HG03565 (cell line): ENCODE measurements around the gene PROSER2.
"Not testable (repeated sequence)": the region's sequence is repeated elsewhere in the genome, so short reads cannot be mapped to it uniquely, and the experiment has no call there.

Experiments used
- ATAC-seq: cut with Tn5 transposase; IDR thresholded peaks from one replicate; pipeline ENCODE4 v1.9.1; 2021; ENCODE audit warnings: mild to moderate bottlenecking, moderate library complexity; ENCODE audit not compliant: unreplicated experiment

PROSER2 gene

DNA sequence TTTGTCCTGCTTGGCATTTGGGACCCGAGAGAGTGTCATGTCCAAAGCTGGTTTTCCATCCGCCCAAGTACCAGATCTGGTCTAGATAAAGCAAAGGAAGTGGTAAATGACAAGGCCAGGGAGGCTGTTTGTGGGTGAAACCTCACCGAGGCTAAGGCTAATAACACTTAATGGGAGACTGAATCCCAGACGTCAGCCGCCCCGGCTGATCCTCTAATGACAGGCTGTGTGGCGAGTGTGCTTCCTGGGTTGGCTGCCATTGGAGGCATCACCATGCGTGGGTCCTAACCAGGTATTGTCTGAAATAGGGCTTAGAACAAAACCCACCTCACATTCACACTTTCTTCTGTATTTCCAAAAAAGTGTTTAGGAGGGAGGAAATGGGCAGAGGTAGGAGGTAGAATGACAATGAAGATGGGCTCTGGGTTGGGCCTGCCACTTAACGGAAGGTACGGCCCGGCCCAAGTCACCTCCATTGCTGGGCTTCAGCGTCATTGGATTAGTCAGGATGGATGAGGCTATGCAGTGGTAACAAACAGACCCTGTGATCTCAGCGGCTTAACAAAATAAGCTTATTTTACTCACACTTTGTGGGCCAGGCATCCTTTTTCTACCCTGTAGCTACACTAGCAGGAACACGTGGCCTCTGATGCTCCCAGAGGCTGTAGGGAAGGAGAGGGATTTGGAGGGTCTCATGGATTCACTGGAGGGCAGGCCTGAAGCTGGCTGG lies 59.7 kb downstream of the PROSER2 start:
- no peak for ATAC-seq

DNA sequence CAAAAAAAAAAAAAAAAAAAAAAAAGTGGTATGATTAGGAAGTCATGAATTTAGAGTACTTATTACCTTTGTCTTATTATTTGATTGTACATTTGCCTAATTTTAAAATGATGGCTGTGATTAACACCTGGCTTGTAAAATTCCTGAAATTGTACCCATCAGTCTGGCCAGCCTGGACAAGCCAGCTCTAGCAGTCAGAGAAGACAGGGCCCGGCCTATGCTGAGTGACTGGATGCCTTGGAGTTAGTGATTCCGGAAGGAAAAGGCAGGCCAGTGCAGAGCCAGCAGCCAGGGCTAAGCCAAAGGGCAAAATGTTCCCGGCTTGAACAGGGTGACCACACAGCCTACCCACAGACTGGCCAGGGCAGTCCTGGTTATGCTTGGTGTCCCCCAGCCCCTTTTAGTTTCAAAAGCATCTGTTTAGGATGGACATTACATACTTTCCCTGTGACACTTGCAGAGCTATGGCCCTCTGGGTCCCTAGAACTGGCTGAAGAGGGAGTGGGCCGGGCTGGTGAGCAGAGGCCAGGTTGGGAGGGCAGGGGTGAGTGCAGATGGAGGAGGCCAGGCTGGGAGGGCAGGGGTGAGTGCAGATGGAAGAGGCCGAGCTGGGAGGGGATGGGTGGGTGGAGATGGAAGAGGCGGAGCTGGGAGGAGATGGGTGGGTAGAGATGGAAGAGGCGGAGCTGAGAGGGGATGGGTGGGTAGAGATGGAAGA lies 61.7 kb downstream of the PROSER2 start:
- ATAC-seq, result no peak

DNA sequence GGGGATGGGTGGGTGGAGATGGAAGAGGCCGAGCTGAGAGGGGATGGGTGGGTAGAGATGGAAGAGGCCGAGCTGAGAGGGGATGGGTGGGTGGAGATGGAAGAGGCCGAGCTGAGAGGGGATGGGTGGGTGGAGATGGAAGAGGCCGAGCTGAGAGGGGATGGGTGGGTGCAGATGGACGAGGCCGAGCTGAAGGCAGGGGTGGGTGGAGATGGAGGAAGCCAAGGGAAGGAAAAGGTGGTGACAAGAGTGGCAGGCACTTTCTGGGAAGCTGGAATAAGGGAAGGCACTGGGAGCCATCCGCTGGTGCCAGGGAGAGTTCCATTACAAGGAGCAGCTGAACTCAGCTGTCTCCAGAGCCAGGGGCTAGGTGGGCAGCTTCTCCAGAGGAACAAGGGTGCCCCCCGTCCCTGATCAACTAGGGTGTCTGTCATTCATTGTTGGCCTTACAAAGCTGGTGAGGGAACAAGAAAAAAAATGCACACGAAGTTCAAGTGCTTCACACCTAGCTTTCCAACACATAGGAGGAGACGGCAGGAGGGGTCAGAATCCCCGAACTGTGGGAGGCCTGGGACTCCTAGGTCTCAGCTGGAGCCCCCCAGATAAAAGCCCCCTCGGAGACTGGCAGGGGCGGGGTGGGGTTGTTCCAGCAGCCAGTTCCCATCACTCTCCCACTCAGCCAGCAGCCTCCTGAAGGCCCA lies 62.4 kb downstream of the PROSER2 start:
- no peak for ATAC-seq

DNA sequence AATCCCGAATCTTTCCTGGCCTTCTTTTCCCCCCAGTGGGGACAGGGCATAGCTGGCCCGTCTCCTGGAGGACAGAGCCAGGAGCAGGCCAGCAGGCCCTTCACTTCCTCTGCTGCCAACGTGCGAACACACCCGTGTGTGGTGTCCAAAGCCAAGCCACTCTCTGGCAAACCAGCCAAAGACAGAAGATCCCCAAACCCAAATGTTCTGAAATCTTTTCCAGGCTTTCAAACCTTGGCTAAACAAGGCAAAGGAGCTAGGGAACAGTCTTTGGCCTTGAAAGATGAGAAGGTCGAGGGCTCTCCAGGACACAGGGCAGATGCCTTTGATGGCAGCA lies 63.0 kb downstream of the PROSER2 start:
- no peak for ATAC-seq

DNA sequence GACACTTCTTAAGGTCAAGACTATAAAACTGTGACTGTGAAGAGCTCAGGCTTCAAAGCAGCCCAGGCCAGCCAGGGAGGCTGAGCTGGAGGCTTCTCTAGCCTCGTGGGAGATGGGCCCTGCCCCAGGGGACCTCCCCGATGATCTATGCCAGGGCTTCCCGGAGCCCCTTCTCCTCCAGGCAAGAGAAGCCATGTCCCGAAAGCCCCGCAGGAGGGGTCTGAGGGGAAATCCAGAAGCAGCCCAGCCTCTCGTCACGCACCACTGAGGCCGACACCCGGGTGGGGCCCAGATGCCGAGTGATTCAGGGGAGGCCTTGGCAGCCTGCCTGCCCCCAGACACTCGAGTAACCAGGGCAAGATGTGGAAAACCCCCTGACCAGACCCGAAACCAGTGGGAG lies 63.7 kb downstream of the PROSER2 start:
- ATAC-seq, result no peak

DNA sequence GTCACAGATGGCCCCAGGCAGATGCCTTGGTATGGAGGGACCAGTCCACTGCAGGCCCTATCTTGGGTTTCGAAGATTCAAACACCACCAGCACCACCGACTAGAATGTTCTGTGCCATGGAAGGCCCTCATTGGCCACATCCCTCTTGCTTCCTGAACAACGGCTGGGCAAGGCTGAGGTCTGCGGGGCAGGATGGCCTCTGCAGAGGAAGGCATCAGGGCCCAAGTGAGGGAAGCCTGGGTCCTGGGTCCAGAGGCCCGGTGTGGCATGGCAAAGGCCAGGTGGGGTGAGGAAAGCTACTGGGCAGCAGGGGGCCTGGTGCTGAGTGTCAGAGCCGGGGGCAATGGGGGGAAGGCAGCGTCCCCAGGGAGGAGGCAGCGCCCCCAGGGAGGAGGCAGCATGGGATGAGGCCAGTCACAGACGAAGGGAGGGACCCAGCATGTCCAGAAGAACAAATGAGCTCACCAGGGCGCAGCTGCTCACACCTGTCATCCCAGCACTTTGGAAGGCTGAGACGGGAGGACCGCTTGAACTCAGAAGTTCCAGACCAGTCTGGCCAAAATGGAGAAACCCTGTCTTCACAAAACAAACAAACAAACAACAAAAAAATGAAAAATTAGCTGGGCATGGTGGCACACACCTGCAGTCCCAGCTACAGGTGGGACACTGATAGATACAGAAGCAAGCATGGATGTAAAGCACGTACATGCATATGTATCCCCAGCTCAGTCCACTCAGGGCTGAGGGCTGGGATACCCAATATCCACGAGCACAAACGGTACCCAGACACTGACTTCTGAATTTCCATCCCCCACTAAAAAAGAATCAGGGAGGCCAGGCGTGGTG lies 64.4 kb downstream of the PROSER2 start:
- no peak for ATAC-seq

DNA sequence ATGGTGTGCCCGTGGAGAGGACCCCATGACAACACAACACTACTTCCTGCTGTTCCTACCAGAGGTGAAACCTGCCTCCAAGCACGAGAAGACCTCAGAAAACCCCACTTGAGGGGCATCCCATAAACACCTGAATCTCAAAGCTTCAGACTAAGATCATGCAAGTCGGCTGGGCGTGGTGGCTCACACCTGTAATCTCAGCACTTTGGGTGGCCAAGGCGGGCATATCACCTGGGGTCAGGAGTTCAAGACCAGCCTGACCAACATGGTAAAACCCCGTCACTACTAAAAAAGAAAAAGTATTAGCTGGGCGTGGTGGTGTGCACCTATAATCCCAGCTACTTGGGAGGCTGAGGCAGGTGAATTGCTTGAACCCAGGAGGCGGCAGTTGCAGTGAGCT lies 66.1 kb downstream of the PROSER2 start:
- ATAC-seq, result not testable (repeated sequence)

DNA sequence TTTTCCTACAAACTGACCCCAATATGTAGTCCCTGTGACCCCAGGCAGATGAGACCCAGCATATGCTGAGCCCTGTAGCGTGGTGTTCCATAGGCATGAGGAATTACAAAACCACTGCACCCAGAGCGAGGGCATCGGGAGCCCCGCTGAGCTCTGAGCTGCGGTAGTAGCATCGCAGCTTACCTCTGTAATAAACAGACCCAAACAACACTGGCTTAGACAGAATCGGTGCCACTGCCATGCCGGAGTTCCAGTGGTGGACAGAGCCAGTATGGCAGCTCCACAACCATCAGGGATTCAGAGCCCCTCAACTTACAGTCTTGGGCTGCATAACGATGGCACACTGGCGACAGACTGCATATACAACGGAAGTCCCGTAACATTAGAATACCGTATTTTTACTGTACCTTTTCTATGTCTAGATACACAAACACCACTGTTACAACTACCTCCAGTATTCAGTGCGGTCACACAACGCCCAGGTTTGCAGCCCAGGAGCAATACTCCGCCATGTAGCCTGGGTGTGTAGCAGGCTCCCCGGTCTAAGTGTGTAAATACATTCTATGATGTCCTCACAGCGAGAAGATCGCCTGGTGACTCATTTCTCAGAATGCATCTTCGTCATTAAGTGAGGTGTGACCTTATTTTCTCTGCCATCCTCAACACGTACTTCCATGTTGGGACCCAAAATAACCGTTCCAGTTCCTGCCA lies 68.8 kb downstream of the PROSER2 start:
- ATAC-seq, result no peak

DNA sequence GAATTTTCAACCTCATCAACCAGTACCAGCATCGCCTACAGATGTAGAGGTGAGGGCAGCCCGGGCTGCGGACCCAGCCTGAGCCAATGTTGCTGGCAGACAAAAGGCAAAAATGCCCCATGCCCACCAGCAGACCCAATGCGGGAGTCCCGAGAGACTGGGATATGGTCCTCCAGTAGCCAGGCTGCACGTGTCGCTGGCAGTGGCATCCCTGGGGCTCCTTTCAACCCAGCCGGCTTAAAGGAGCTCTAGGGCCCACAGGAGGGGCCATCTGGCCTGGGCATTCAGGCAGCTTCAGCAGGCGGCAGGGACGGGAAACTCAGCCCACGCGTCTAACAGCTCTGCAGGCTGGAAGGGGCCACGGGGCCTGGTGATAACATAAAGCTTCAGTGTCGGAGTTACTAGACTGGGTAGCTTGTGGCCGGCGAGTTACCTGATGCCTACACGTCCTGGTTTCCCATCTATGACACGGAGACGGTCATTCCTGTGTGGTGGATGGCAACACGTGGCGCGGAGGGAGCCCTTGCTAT lies 70.7 kb downstream of the PROSER2 start:
- no peak for ATAC-seq

DNA sequence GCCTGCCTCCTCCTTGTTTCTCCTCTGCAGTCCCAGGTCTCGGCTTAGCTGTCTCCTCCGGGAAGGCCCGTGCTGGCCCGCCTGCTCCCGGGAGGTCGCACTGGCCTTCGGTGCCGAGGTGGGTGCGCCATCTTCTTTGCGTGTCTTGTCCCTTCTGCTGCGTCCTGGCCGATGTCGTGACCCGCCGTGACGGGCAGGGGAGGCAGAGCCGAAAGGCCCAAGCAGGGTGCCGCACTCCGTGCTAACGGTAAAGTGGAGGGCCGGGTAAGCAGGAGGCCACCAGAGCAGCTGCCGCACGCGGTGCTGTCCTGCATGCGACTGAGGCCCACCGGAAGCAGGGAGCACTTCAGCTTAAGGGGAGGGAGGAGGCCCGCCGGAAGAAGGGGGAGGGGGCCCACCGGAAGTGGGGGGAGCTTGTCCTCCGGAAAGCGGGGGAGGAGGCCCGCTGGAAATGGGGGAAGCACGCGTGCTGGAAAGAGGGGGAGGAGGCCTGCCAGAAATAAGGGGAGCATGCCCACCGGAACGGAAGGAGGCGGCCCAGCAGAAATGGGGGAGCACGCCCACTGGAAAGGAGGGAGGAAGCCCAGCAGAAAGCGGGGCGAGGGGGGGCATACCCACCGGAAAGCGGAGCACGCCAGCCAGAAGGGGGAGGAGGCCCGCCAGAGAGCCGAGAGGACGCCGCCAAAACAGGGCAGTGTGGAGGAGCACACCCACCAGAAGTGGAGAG lies 71.4 kb downstream of the PROSER2 start:
- ATAC-seq, result no peak

DNA sequence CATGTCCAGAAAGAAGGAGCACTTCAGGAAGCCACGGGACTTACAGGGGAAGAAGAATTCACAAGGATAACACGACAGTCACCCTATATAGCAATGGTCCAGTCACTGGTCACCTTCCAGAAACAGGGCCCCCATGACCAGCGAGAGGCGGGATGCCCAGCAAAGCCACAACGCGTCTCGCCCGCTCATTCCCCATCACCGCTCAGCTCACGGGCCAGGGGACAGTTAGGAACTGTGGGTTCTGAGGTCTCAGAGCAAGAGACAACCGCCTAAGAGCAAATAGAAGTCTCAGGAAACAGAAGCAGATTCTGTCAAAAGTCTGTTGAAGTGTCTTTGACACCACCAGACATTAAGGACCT lies 71.9 kb downstream of the PROSER2 start:
- ATAC-seq, result no peak

DNA sequence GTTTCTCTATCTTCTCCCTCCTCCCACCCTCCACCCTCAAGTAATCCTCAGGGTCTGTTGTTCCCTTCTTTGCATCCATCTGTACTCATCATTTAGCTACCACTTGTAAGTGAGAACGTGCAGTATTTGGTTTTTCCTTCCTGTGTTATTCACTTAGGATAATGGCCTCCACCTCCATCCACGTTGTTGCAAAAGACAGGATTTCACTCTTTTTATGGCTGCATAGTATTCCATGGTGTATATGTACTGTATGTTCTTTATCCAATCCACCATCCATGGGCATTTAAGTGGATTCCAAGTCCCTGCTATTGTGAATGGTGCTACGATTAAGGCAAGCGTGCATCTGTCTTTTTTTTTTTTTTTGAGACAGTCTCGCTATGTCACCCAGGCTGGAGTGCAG lies 72.4 kb downstream of the PROSER2 start:
- no peak for ATAC-seq

DNA sequence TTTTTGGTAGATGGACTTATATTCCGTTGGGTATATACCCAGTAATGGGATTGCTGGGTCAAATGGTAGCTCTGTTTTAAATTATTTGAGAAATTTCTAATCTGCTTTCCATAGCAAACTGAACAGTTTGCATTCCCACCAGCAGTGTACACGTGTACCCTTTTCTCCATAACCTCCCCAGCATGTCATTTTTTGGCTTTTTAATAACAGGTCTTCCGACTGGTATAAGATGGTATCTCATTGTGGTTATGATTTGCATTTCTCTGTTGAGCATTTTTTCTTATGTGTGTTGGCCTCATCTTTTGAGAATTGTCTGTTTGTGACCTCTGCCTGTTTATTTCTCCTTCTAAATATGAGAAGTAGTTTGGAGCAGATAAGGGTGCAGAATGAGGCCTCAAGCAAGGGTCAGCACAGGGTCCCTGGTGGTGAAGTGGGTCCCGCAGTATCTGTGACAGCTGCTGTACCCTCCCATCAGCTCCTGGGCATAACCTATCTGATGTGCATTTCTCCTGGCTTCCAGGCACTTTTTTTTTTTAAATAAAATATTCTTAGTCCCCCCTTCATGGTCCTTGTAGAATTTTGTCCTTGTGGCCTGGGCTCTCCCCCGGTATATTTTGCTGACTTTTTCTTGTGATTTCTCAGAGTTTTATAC lies 73.5 kb downstream of the PROSER2 start:
- ATAC-seq, result no peak

DNA sequence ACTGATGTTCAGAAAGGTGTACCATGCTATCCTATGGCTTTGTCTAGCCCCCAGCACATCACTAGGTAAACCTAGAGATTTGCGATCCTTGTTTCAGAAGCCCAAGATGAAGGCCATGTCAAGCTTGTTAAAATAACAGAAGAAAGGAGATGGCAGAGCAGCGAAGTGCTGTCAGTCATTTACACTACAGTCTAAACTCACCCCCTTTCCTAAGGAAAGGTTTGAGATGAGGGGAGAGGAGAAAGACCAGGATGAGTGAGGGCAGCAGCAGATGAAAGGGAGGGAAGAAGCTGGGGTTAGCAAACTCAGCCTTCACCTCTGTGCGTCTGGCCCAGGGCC lies 74.8 kb downstream of the PROSER2 start:
- no peak for ATAC-seq

DNA sequence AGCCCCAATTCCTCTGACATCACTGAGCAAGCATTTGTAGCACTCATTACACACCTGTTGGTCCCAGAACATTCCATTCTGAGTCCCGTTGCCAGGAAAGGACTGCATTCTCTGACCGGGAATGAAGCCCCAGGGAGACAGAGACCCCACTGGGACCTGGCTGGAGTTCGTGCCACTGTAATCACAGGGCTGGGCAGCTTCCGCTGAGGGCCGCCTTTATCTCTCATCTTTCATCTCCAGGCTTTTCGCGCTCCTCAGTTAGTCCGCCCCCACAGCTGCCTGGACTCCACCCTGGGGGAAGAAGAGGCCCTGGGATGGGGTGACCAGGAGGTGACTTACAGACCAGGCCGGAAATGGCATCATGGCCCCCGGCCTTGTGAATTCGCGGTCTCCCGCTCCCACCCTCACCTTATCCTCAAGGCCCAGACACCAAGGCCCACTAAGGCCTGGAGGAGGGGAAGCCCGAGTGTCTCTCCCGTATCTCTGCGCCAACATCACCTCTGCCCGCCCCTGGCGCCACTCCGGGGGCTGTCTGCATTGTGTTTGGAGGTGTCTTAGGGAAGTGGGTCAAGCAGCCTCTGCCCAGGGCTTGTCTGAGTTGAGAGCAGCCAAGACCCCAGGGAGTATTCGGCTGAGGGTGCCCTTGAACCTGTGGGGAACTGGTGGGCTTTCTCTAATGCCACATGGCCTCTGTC lies 75.4 kb downstream of the PROSER2 start:
- no peak for ATAC-seq

DNA sequence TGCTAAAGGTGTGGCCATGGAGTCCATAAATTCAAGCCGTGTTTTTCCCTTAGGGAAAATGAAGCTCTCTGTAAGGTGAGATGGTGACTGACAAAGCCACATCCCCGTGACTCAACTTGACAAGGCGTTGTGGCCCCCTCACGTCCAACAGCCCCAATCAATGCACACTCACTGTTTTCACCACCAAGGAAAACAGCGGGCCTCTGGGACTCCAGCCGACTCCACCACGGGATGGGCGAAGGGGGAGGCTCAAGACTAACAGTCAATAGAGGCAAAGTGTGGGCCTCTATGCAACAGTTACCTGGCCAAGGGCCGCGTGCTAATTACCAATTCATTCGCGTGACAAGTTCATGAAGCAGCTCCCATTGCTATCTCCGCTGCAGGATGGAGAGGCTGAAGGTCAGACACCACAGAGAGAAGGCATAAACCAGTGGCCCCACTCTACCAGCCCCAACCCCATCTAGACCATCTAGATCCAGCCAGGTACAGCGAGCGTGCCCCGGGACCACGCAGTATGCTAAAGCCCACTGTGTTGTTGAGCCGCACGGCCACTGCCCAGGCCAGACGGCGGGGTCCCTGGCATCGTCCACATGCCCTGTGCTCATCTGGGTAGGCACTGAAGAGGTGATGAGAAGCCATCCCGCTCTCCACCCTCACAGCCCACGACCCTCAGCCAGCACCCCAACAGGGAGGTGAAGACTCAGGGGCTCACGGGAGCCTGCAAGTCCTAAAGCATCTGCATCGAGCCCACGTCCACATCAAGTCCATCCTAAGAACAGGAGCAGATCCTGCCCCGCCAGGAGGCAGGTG lies 76.1 kb downstream of the PROSER2 start:
- no peak for ATAC-seq

DNA sequence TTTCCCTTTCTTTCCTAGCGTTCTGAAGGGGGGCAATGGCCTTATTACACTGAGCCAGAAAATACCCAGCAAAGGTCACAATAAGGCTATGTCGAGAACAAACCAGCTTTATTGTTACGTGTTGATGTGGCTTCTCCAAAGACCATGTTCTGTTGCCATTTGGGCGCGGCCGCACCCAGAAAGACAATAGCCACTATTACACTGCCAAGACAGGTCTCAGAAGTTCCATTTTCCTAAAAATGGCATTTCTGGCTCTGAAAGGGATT lies 77.8 kb downstream of the PROSER2 start:
- no peak for ATAC-seq

DNA sequence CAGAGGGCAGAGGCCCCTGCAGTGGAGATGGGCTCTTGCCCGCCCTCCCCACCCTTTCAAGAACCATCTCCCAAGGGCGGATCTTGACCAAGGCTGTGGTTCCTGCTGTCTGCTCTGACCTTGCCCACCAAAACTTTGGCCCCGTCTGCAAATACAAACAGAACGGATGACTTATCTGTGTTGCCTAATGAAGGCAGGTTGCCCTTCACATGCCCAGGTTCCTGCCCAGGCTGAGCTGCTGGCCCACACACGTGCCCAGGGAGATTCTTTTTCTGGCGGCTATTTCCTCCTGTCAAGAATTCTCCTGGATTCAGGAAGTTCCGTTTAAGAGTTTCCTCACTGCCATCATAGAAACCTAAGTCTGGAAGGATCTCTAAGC lies 78.3 kb downstream of the PROSER2 start:
- no peak for ATAC-seq
